ENCODE results near the gene SMOC1.

SMOC1 gene

DNA sequence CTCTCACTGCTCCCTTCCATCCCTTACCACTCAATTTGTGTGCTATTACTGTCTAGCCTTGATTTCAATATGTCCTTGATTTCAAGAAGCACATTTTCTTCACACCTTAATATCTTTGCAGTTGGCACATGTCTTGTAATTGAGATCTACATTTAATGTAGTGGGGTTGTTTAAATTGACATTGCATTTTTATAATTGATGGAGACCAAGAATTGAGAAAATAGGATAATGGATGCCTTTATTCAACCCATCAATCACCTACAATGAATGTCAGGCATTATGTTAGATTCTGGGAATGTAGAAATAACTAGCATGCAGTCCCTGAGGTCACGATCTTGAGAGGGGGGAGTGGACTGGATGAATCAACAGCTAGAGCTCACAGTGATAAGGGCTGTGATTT, 94.6 kb downstream of the SMOC1 start:
- Histone ChIP-seq H3K27ac (ENCODE audit: low read length) (no peak overlapping the region), H3K4me2 (ENCODE audit: low read length) (no peak overlapping the region), H3K27me3 (ENCODE audit: low read depth, low read length) (peaks cover 25% of the 10 kb centered on the region), H3K9ac (ENCODE audit: low read length) (no peak overlapping the region), H3K36me3 (replicated peaks; ENCODE audit: low read depth, low read length) (no peaks in the 10 kb centered on the region), H3K4me1 (ENCODE audit: low read length) (no peaks in the 10 kb centered on the region), H3K9me3 (ENCODE audit: insufficient read depth, low read length) (no peaks in the 10 kb centered on the region), H4K20me1 (ENCODE audit: insufficient read depth, low read length) (no peaks in the 10 kb centered on the region), H3K79me2 (ENCODE audit: low read length) (no peaks in the 10 kb centered on the region), H2AFZ (ENCODE audit: low read depth, low read length) (no peak overlapping the region), H3K4me3 (ENCODE audit: low read length) (no peak overlapping the region)
- TF ChIP-seq EZH2phosphoT487 (IDR thresholded peaks at IDR 0.05; ENCODE audit: low read depth) = no peak
- TF ChIP-seq, protein P1, sequence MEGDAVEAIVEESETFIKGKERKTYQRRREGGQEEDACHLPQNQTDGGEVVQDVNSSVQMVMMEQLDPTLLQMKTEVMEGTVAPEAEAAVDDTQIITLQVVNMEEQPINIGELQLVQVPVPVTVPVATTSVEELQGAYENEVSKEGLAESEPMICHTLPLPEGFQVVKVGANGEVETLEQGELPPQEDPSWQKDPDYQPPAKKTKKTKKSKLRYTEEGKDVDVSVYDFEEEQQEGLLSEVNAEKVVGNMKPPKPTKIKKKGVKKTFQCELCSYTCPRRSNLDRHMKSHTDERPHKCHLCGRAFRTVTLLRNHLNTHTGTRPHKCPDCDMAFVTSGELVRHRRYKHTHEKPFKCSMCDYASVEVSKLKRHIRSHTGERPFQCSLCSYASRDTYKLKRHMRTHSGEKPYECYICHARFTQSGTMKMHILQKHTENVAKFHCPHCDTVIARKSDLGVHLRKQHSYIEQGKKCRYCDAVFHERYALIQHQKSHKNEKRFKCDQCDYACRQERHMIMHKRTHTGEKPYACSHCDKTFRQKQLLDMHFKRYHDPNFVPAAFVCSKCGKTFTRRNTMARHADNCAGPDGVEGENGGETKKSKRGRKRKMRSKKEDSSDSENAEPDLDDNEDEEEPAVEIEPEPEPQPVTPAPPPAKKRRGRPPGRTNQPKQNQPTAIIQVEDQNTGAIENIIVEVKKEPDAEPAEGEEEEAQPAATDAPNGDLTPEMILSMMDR (IDR thresholded peaks at IDR 0.05; ENCODE audit: low read depth, low read length) = no peak

DNA sequence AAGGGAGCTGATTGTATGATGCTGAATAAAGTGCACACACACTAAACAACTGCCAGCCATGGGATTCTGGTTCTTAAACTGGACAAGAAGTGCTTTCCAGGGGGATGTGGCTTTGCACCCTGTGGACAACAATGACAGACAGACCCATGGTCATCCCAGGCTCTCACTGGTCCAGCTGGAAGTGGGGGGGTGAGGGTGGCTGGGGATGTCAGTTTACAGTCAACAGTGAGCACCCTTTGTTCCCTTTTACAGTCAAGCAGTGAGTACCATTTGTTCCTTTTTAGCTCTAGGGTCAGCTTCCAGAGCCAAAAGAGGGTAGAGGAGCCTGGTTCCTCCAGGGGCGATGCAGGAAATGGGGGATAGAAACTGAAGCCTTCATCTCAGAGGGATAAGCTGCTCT, 100.7 kb downstream of the SMOC1 start:
- Histone ChIP-seq H3K27me3 (ENCODE audit: low read depth, low read length) (peaks cover 21% of the 10 kb centered on the region), H3K36me3 (replicated peaks; ENCODE audit: low read depth, low read length) (no peaks in the 10 kb centered on the region), H2AFZ (ENCODE audit: low read depth, low read length) (no peak overlapping the region), H3K9ac (ENCODE audit: low read length) (no peak overlapping the region), H4K20me1 (ENCODE audit: insufficient read depth, low read length) (no peaks in the 10 kb centered on the region), H3K4me3 (ENCODE audit: low read length) (no peak overlapping the region), H3K4me1 (ENCODE audit: low read length) (no peaks in the 10 kb centered on the region), H3K9me3 (ENCODE audit: insufficient read depth, low read length) (no peaks in the 10 kb centered on the region), H3K4me2 (ENCODE audit: low read length) (no peak overlapping the region), H3K79me2 (ENCODE audit: low read length) (no peaks in the 10 kb centered on the region), H3K27ac (ENCODE audit: low read length) (no peak overlapping the region)
- TF ChIP-seq, protein P1 (IDR thresholded peaks at IDR 0.05; ENCODE audit: low read depth, low read length) = no peak
- no peak for TF ChIP-seq EZH2phosphoT487 (IDR thresholded peaks at IDR 0.05; ENCODE audit: low read depth)

DNA sequence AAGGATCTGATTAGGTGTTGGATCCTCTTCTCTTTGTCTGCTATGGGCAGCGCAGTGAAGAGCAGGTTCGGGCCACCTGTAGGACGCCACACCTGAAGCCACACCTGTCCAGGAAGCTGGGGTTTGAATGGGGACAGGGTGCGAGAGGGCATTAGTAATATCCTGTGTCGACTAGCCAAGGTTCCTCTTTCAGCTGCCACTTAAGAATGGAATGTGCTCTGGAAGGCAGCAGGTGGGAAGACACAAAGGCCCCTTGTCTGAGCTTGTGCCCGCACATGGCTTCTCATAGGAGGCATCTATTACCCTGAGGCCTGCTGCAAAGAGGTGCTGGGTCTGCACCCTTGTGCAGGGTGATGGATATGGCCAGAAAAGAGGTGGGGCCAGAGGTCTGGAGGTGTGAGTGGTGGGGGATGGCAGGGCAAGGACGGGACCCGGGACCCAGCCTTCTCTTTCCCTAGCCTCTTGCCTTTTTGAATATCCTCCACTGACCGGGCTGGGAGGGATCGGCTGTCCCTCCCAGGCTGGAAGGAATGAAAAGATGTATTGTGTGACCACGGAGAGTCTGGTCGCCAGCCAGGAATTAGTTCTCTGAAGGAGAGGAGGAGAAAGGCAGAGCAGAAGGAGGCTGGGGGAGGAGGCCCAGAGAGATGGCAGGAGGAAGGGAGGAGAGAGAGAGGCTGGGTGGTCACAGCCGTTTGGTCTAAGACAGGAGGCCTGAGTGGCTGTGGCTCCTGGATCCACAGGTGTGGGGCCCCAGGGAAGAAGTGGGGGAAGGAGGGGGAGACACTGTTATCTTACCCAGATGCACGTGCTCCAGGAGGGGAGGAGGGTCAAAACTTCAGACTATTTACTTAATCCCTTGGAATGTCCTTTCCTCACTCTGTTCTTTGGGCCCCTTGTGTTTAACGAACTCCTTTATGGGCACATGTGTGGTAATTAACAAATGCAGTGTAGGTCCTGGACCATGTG, 101.5 kb downstream of the SMOC1 start:
- no peak overlapping the region for H3K4me3 ChIP-seq (ENCODE audit: low read length)
- TF ChIP-seq, protein P1 (IDR thresholded peaks at IDR 0.05; ENCODE audit: low read depth, low read length) = no peak
- no peak for TF ChIP-seq EZH2phosphoT487 (IDR thresholded peaks at IDR 0.05; ENCODE audit: low read depth)
- H3K4me1 ChIP-seq (ENCODE audit: low read length) = no peaks in the 10 kb centered on the region
- H3K4me2 ChIP-seq (ENCODE audit: low read length) = no peak overlapping the region
- peaks cover 18% of the 10 kb centered on the region for H3K27me3 ChIP-seq (ENCODE audit: low read depth, low read length)
- no peaks in the 10 kb centered on the region for H3K36me3 ChIP-seq (replicated peaks; ENCODE audit: low read depth, low read length)
- H4K20me1 ChIP-seq (ENCODE audit: insufficient read depth, low read length) = no peaks in the 10 kb centered on the region
- H3K79me2 ChIP-seq (ENCODE audit: low read length) = no peaks in the 10 kb centered on the region
- H2AFZ ChIP-seq (ENCODE audit: low read depth, low read length) = no peak overlapping the region
- H3K27ac ChIP-seq (ENCODE audit: low read length) = no peak overlapping the region
- H3K9me3 ChIP-seq (ENCODE audit: insufficient read depth, low read length) = no peaks in the 10 kb centered on the region
- no peak overlapping the region for H3K9ac ChIP-seq (ENCODE audit: low read length)

DNA sequence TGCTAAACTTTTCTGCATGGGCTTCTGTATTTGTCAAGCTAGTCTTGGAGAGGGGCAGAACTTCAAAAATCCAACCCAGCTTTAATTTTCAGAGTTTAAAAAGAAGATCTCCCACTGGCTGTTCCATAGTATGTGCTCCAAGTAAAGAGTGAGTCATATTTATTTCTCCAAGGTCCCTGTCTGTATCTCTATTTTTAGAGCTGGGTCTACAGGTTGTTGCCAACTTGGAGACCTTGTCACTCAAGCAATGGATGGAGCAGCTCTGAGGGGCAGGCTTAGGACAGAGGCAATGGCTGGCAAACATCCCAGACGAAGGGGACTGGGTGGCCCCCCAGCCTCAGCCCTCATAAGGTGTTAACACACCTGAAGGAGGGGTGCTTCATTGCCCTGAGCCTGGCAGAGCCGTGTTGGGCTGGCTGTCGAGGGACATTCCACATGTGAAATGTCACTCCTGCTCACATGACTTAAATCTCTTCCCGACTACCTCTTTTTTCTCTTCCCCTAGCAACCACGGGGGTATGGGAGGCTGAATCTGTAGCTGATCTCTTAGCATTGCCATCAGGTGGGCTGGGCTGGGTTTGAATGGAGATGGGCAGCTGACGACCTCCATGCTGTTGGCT, 103.1 kb downstream of the SMOC1 start:
- peaks cover 4% of the 10 kb centered on the region; the same call in 1 of the 2 replicates for H3K4me1 ChIP-seq (ENCODE audit: low read length)
- H3K9ac ChIP-seq (ENCODE audit: low read length) = no peak overlapping the region
- H4K20me1 ChIP-seq (ENCODE audit: insufficient read depth, low read length) = no peaks in the 10 kb centered on the region
- no peak overlapping the region for H3K27ac ChIP-seq (ENCODE audit: low read length)
- no peaks in the 10 kb centered on the region for H3K36me3 ChIP-seq (replicated peaks; ENCODE audit: low read depth, low read length)
- peaks cover 3% of the 10 kb centered on the region for H3K27me3 ChIP-seq (ENCODE audit: low read depth, low read length)
- H2AFZ ChIP-seq (ENCODE audit: low read depth, low read length) = no peak overlapping the region
- H3K4me3 ChIP-seq (ENCODE audit: low read length) = no peak overlapping the region
- H3K79me2 ChIP-seq (ENCODE audit: low read length) = no peaks in the 10 kb centered on the region
- no peak overlapping the region for H3K4me2 ChIP-seq (ENCODE audit: low read length)
- TF ChIP-seq EZH2phosphoT487 (IDR thresholded peaks at IDR 0.05; ENCODE audit: low read depth) = no peak
- TF ChIP-seq, protein P1 (IDR thresholded peaks at IDR 0.05; ENCODE audit: low read depth, low read length) = no peak
- no peaks in the 10 kb centered on the region for H3K9me3 ChIP-seq (ENCODE audit: insufficient read depth, low read length)
